H9 (cell line): ENCODE measurements around the gene SEMA4A. TPM values are rescaled to one million over a fixed set of nuclear protein-coding genes. Genes with fewer than 3 reads are reported as not detected.

Experiments used
- DNase-seq: peaks from one replicate; pipeline ENCODE4 v3.0.0-alpha.2; 2017
- H2AFZ ChIP-seq: one replicate; pipeline ENCODE4 v1.6.1; 2013; ENCODE audit warnings: mild to moderate bottlenecking, low read length, control low read depth, moderate library complexity
- H2AK5ac ChIP-seq: 2 replicates; pipeline ENCODE4 v1.6.1; 2013; ENCODE audit warnings: low read length, control low read depth, mixed read lengths; ENCODE audit not compliant: insufficient read length
- H2BK120ac ChIP-seq: one replicate; pipeline ENCODE4 v1.6.1; 2013; ENCODE audit warnings: low read depth, mild to moderate bottlenecking, low read length, control low read depth, inconsistent platforms; ENCODE audit not compliant: poor library complexity, severe bottlenecking
- H2BK12ac ChIP-seq: 2 replicates; pipeline ENCODE4 v1.6.1; 2013; ENCODE audit warnings: low read length, control low read depth, mixed read lengths, low read depth; ENCODE audit not compliant: insufficient read length
- H2BK15ac ChIP-seq: 2 replicates; pipeline ENCODE4 v1.6.1; 2013; ENCODE audit warnings: low read depth, low read length, control low read depth
- H2BK20ac ChIP-seq: one replicate; pipeline ENCODE4 v1.6.1; 2013; ENCODE audit warnings: low read depth, mild to moderate bottlenecking, low read length, control low read depth, inconsistent platforms; ENCODE audit not compliant: poor library complexity, severe bottlenecking
- H2BK5ac ChIP-seq: 2 replicates; pipeline ENCODE4 v1.6.1; 2013; ENCODE audit warnings: low read length, control low read depth, mixed read lengths; ENCODE audit not compliant: insufficient read length
- H3K14ac ChIP-seq: 2 replicates; pipeline ENCODE4 v1.6.1; 2013; ENCODE audit warnings: low read length, control low read depth; ENCODE audit not compliant: insufficient read depth
- H3K18ac ChIP-seq: 2 replicates; pipeline ENCODE4 v1.6.1; 2013; ENCODE audit warnings: low read depth, mild to moderate bottlenecking, mixed read lengths, low read length, control low read depth; ENCODE audit not compliant: insufficient read length
- H3K23ac ChIP-seq: 2 replicates; pipeline ENCODE4 v1.6.1; 2013; ENCODE audit warnings: low read length, control low read depth, mixed read lengths, low read depth; ENCODE audit not compliant: insufficient read length
- H3K23me2 ChIP-seq: 2 replicates; pipeline ENCODE4 v1.6.1; 2013; ENCODE audit warnings: low read depth, mild to moderate bottlenecking, mixed read lengths, low read length, control low read depth; ENCODE audit not compliant: insufficient read length, poor library complexity, severe bottlenecking
- H3K27ac ChIP-seq: 2 replicates; pipeline ENCODE4 v1.5.1; 2013; ENCODE audit warnings: low read length, control low read depth, mixed read lengths, low read depth; ENCODE audit not compliant: insufficient read length
- H3K27me3 ChIP-seq: 2 replicates; pipeline ENCODE4 v1.6.1; 2013; ENCODE audit warnings: low read length, control low read depth, inconsistent platforms; ENCODE audit not compliant: insufficient read depth
- H3K4ac ChIP-seq: 2 replicates; pipeline ENCODE4 v1.6.1; 2013; ENCODE audit warnings: low read depth, mild to moderate bottlenecking, control low read depth, inconsistent platforms, low read length, moderate library complexity
- H3K4me1 ChIP-seq: 2 replicates; pipeline ENCODE4 v1.6.1; 2013; ENCODE audit warnings: low read length, control low read depth, inconsistent platforms; ENCODE audit not compliant: insufficient read depth
- H3K4me2 ChIP-seq: 2 replicates; pipeline ENCODE4 v1.6.1; 2013; ENCODE audit warnings: low read length, control low read depth, mixed read lengths; ENCODE audit not compliant: insufficient read length, insufficient read depth
- H3K56ac ChIP-seq: 2 replicates; pipeline ENCODE4 v1.6.1; 2013; ENCODE audit warnings: low read depth, mild to moderate bottlenecking, mixed read lengths, low read length, control low read depth; ENCODE audit not compliant: insufficient read length
- H3K79me1 ChIP-seq: 2 replicates; pipeline ENCODE4 v1.6.1; 2013; ENCODE audit warnings: low read depth, mild to moderate bottlenecking, moderate library complexity, low read length, control low read depth, inconsistent platforms; ENCODE audit not compliant: insufficient read depth, poor library complexity, severe bottlenecking
- H3K79me2 ChIP-seq: 2 replicates; pipeline ENCODE4 v1.6.1; 2013; ENCODE audit warnings: low read length, control low read depth, inconsistent platforms; ENCODE audit not compliant: insufficient read depth
- H3K9ac ChIP-seq: 2 replicates; pipeline ENCODE4 v1.6.1; 2013; ENCODE audit warnings: low read length, control low read depth, mixed read lengths; ENCODE audit not compliant: insufficient read length; ENCODE audit errors: extremely low read depth
- H3K9me3 ChIP-seq: one replicate; pipeline ENCODE4 v1.6.1; 2013; ENCODE audit warnings: low read depth, low read length, inconsistent platforms; ENCODE audit not compliant: control insufficient read depth
- H3T11ph ChIP-seq: one replicate; pipeline ENCODE4 v1.6.1; 2013; ENCODE audit warnings: mild to moderate bottlenecking, low read length, control low read depth, inconsistent platforms
- H4K20me1 ChIP-seq: one replicate; pipeline ENCODE4 v1.6.1; 2013; ENCODE audit not compliant: control insufficient read depth, insufficient read length, insufficient read depth
- H4K5ac ChIP-seq: 2 replicates; pipeline ENCODE4 v1.6.1; 2013; ENCODE audit warnings: low read depth, mild to moderate bottlenecking, mixed read lengths, low read length, control low read depth; ENCODE audit not compliant: insufficient read length
- H4K8ac ChIP-seq: replicated peaks from 2 replicates; pipeline ENCODE4 v1.6.1; 2013; ENCODE audit warnings: low read length, control low read depth, mixed read lengths, low read depth; ENCODE audit not compliant: insufficient read length
- H4K91ac ChIP-seq: 2 replicates; pipeline ENCODE4 v1.6.1; 2013; ENCODE audit warnings: low read depth, mild to moderate bottlenecking, moderate library complexity, mixed read lengths, low read length, control low read depth; ENCODE audit not compliant: insufficient read length
- H3K27ac Mint-ChIP-seq, 3 experiments: 2 replicates in 2 of 3; 3 replicates in 1 of 3; pipeline ENCODE4 v1.8.0; 2020 to 2021; ENCODE audit warnings: mixed read lengths in 3 of 3, mild to moderate bottlenecking in 1 of 3, moderate library complexity in 1 of 3
- H3K27me3 Mint-ChIP-seq: 2 replicates; pipeline ENCODE4 v1.8.0; 2021; ENCODE audit warnings: low read depth, mild to moderate bottlenecking, moderate library complexity, mixed read lengths
- H3K36me3 Mint-ChIP-seq, 3 experiments: 2 replicates in 2 of 3; 3 replicates in 1 of 3; pipeline ENCODE4 v1.8.0; 2020 to 2021; ENCODE audit warnings: low read depth in 3 of 3, mixed read lengths in 3 of 3; ENCODE audit not compliant: insufficient read depth in 1 of 3
- H3K4me1 Mint-ChIP-seq, 2 experiments: 2 replicates each; pipeline ENCODE4 v1.8.0; 2020; ENCODE audit warnings: mixed read lengths in 2 of 2
- H3K4me3 Mint-ChIP-seq, 2 experiments: 2 replicates in 1 of 2; 3 replicates in 1 of 2; pipeline ENCODE4 v1.8.0; 2020 to 2021; ENCODE audit warnings: mild to moderate bottlenecking in 2 of 2, mixed read lengths in 2 of 2, moderate library complexity in 1 of 2
- H3K9me3 Mint-ChIP-seq, 2 experiments: 2 replicates in 1 of 2; 3 replicates in 1 of 2; pipeline ENCODE4 v1.8.0; 2020; ENCODE audit warnings: mild to moderate bottlenecking in 2 of 2, mixed read lengths in 2 of 2, moderate library complexity in 1 of 2
- WGBS: extraction: QIAGEN DNeasy Blood & Tissue Kit; methylation state at CpG from one replicate; pipeline ENCODE4 v1.1.7; 2013; ENCODE audit warnings: missing lambda C conversion rate, low lambda C conversion rate, mixed read lengths; ENCODE audit not compliant: insufficient read length; ENCODE audit errors: extremely low coverage; 5-methylcytosine and 5-hydroxymethylcytosine counted together
- total RNA-seq: library from RNA; stranded (reverse); gene quantifications from 2 replicates; pipeline ENCODE4 v1.2.1, GENCODE V29; 2021
- TF ChIP-seq, protein P1 (sequence below): fragments of 200-600 bp; sonication (generic); conservative IDR thresholded peaks from 3 replicates; pipeline ENCODE4 v1.8.0; 2021; ENCODE audit warnings: antibody characterized with exemption, mild to moderate bottlenecking

SEMA4A gene
- total RNA-seq, 1 experiment from 2014 or later, result 11.1 TPM

DNA sequence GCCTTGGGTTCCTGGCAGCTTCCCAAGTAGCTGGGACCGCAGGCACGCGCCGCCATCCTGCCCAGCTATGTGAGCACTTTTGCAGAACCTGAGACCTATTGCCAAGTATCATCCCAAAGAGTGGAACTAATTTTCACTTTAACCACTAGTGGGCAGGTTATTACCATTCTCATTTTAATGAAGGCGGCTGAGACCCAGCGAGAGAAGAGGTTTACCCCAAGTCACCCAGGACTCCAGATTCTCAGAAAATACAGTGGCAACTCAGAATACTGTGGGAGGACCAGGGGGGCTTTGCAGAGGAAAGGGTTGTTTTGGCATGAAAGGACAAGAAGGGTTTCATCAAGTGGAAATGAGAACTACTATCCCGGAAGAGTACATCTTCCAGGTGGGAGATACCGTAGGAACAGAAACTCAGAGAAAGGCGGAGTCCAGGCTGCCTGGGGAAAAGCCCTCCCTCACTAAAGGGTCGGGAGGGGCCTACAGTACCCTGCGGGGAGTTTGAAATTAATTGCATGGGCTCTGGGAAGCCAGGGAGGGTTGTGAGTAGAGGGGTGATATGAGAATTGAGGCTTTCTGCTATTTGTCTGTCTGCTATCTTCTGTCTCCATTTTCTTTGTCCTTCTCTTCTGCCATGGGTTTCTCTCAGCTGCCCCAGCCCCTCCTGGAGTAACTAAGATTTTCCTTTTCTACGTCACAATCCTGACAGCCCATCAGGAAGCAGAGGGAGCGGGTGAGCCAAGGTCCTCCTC lies 7.2 kb upstream of the SEMA4A start:
- TF ChIP-seq, protein P1, sequence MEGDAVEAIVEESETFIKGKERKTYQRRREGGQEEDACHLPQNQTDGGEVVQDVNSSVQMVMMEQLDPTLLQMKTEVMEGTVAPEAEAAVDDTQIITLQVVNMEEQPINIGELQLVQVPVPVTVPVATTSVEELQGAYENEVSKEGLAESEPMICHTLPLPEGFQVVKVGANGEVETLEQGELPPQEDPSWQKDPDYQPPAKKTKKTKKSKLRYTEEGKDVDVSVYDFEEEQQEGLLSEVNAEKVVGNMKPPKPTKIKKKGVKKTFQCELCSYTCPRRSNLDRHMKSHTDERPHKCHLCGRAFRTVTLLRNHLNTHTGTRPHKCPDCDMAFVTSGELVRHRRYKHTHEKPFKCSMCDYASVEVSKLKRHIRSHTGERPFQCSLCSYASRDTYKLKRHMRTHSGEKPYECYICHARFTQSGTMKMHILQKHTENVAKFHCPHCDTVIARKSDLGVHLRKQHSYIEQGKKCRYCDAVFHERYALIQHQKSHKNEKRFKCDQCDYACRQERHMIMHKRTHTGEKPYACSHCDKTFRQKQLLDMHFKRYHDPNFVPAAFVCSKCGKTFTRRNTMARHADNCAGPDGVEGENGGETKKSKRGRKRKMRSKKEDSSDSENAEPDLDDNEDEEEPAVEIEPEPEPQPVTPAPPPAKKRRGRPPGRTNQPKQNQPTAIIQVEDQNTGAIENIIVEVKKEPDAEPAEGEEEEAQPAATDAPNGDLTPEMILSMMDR, result peak; percentile 70
- WGBS, result no CpG with 5 or more reads among the region's 13 CpGs
- H3K56ac ChIP-seq, result no peak overlapping the region
- no peak overlapping the region for H4K91ac ChIP-seq
- H4K5ac ChIP-seq, result no peak overlapping the region
- no peaks in the 10 kb centered on the region for H3K79me1 ChIP-seq
- peaks cover 20% of the 10 kb centered on the region; the same call in 1 of the 2 replicates for H3K4me1 ChIP-seq
- no peak overlapping the region for H2BK120ac ChIP-seq
- H2BK5ac ChIP-seq, result no peak overlapping the region
- H2AK5ac ChIP-seq, result no peak overlapping the region
- H2BK12ac ChIP-seq, result no peak overlapping the region
- peak overlapping the region; percentile 27 for H3K18ac ChIP-seq
- H3K9me3 Mint-ChIP-seq, result no peaks in the 10 kb centered on the region
- H3K4me3 Mint-ChIP-seq, result peak overlapping the region; percentile 46 to 64
- no peaks in the 10 kb centered on the region for H3K36me3 Mint-ChIP-seq
- no peak overlapping the region for H2BK15ac ChIP-seq
- peak overlapping the region; percentile 75 to 95 (median 93) for H3K27ac Mint-ChIP-seq
- no peak for DNase-seq
- H2AFZ ChIP-seq, result no peak overlapping the region
- H3K4ac ChIP-seq, result no peak overlapping the region
- no peaks in the 10 kb centered on the region for H3K9me3 ChIP-seq
- H3K27ac ChIP-seq, result no peak overlapping the region
- no peak overlapping the region for H4K8ac ChIP-seq
- H3K23ac ChIP-seq, result no peak overlapping the region
- H3K9ac ChIP-seq, result no peak overlapping the region
- H3K23me2 ChIP-seq, result no peaks in the 10 kb centered on the region
- no peaks in the 10 kb centered on the region for H3K79me2 ChIP-seq
- no peak overlapping the region for H3T11ph ChIP-seq
- no peak overlapping the region for H2BK20ac ChIP-seq
- no peak overlapping the region for H3K4me2 ChIP-seq
- no peaks in the 10 kb centered on the region for H3K27me3 ChIP-seq
- peaks cover 57 to 59% of the 10 kb centered on the region in 2 experiments for H3K4me1 Mint-ChIP-seq
- no peaks in the 10 kb centered on the region for H4K20me1 ChIP-seq
- no peaks in the 10 kb centered on the region; the same call in 1 of the 2 replicates for H3K27me3 Mint-ChIP-seq
- H3K14ac ChIP-seq, result peak overlapping the region; percentile 25; the same call in 1 of the 2 replicates
